Stimulated activated CD4-positive, alpha-beta T cell treated with anti-CD3 and anti-CD28 coated beads, Interleukin-15, amount 100 ng/mL, for 1 hour (primary cell): ENCODE measurements around the gene MYH9.
A peak's percentile ranks its signal among the peaks of the same experiment; 100 is the strongest.
"Not testable (repeated sequence)": the region's sequence is repeated elsewhere in the genome, so short reads cannot be mapped to it uniquely, and the experiment has no call there.

Experiments
- DNase-seq, 2 donors: peaks; one replicate each; pipeline ENCODE4 v3.0.0-alpha.2; 2020; ENCODE audit warnings: low read depth in 1 of 2, low spot score in 1 of 2

Gene MYH9

GRCh38 chr22:36279219-36279666 is 108.5 kb downstream of the MYH9 start:
- no peak for DNase-seq

GRCh38 chr22:36277482-36278291 is 110.1 kb downstream of the MYH9 start:
- peak; percentile 26 to 44 for DNase-seq

- DNase-seq, result no peak
These were observed 113.2 kb downstream of the MYH9 start for GRCh38 chr22:36274531-36274930.

GRCh38 chr22:36271951-36272350 is 115.8 kb downstream of the MYH9 start:
- not testable (repeated sequence) for DNase-seq

GRCh38 chr22:36271231-36271630 is 116.5 kb downstream of the MYH9 start:
- DNase-seq, result not testable (repeated sequence)

GRCh38 chr22:36267896-36268485 is 119.8 kb downstream of the MYH9 start:
- DNase-seq, result no peak

GRCh38 chr22:36267058-36267457 is 120.7 kb downstream of the MYH9 start:
- DNase-seq, result no peak

- not testable (repeated sequence) for DNase-seq
These were observed 123.7 kb downstream of the MYH9 start for GRCh38 chr22:36263886-36264664.

- DNase-seq, result not testable (repeated sequence)
These were observed 124.5 kb downstream of the MYH9 start for GRCh38 chr22:36263216-36263673.

- not testable (repeated sequence) for DNase-seq
These were observed 125.5 kb downstream of the MYH9 start for GRCh38 chr22:36262307-36262706.

- DNase-seq, result not testable (repeated sequence)
These were observed 126.1 kb downstream of the MYH9 start for GRCh38 chr22:36261675-36262074.

GRCh38 chr22:36259615-36260300 is 128.0 kb downstream of the MYH9 start:
- no peak for DNase-seq

GRCh38 chr22:36258701-36259614 is 128.8 kb downstream of the MYH9 start:
- DNase-seq, result no peak

- no peak for DNase-seq
These were observed 129.7 kb downstream of the MYH9 start for GRCh38 chr22:36257948-36258670.

- DNase-seq, result no peak
These were observed 130.5 kb downstream of the MYH9 start for GRCh38 chr22:36257308-36257707.

GRCh38 chr22:36256478-36256877 is 131.3 kb downstream of the MYH9 start:
- DNase-seq, result no peak

GRCh38 chr22:36255572-36255971 is 132.2 kb downstream of the MYH9 start:
- DNase-seq, result not testable (repeated sequence)

GRCh38 chr22:36253523-36254490 is 134.0 kb downstream of the MYH9 start:
- DNase-seq, result no peak
